IMR-90 (cell line): ENCODE results near the gene GALNT13.

Source experiments
- BHLHE40 ChIP-seq: fragments of 150-350 bp; IDR thresholded peaks from 2 replicates; pipeline ENCODE4 v1.6.1; 2016; ENCODE audit warnings: mild to moderate bottlenecking, low read depth, low read length
- CEBPB ChIP-seq: IDR thresholded peaks from 2 replicates; pipeline ENCODE4 v1.6.1; 2012; ENCODE audit warnings: low read depth, low read length, improper control_type of control experiment
- CHD1 ChIP-seq: IDR thresholded peaks from 2 replicates; pipeline ENCODE4 v1.6.1; 2012; ENCODE audit warnings: low read depth, low read length, improper control_type of control experiment
- FOS ChIP-seq: fragments of 150-350 bp; IDR thresholded peaks from 2 replicates; pipeline ENCODE4 v1.6.1; 2016; ENCODE audit warnings: low read depth, low read length
- MAFK ChIP-seq: IDR thresholded peaks from 2 replicates; pipeline ENCODE4 v1.6.1; 2012; ENCODE audit warnings: low read depth, low read length, improper control_type of control experiment
- POLR2A ChIP-seq: IDR thresholded peaks from 2 replicates; pipeline ENCODE4 v1.6.1; 2012; ENCODE audit warnings: mild to moderate bottlenecking, low read depth, low read length
- RAD21 ChIP-seq: IDR thresholded peaks from 2 replicates; pipeline ENCODE4 v1.6.1; 2012; ENCODE audit warnings: low read length, improper control_type of control experiment
- RFX5 ChIP-seq: IDR thresholded peaks from 2 replicates; pipeline ENCODE4 v1.8.0; 2012; ENCODE audit warnings: low read depth, mild to moderate bottlenecking, low read length, moderate library complexity
- SMC3 ChIP-seq: fragments of 150-350 bp; IDR thresholded peaks from 2 replicates; pipeline ENCODE4 v1.6.1; 2016; ENCODE audit warnings: low read depth, mild to moderate bottlenecking, antibody characterized with exemption, low read length, moderate library complexity
- USF2 ChIP-seq: fragments of 150-350 bp; IDR thresholded peaks from 2 replicates; pipeline ENCODE4 v1.6.1; 2017; ENCODE audit warnings: mild to moderate bottlenecking, antibody characterized with exemption, low read length, low read depth
- TF ChIP-seq, protein P1 (sequence below): conservative IDR thresholded peaks from 2 replicates; pipeline ENCODE4 v1.5.1; 2012; ENCODE audit warnings: mild to moderate bottlenecking, low read depth, low read length, improper control_type of control experiment
- TF ChIP-seq, protein P2 (sequence below): fragments of 150-350 bp; IDR thresholded peaks from 2 replicates; pipeline ENCODE4 v1.6.1; 2016; ENCODE audit warnings: low read depth, mild to moderate bottlenecking, low read length, moderate library complexity, borderline replicate concordance

DNA sequence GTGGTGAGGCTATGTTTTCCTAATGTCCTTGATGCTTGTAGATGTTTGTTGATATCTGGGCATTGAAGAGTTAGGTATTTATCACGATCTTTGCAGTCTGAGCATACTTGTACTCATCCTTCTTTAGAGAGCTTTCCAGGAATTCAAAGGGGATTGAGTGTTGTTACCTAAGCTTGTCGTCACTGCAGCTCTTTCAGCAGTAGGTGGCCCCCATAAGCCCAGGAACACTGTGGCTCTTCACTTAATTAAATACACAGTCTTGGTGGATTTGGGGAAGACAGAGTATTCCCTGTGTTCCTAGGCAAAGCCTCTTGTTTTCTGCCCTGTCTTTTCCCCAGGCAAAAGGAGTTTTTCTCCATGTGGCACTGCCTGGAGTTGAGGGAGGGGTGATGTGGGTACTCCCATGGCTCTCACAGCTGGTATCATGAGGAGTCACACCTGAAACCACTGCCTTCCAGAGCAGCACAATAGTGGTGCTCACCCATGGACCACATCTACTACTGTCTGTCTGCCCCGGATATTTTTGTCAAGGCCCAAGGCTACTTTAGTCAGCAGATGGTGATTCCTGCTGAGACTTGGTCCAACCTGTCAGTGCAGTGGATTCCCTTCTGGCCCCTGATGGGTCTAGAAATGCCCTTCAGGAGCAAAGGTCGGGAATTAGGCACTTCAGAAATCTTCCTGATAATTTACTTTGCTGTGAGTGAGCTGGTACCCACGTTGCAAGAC is 95.7 kb downstream of the GALNT13 start:
- TF ChIP-seq POLR2A (no peak), RAD21 (no peak), USF2 (no peak), CHD1 (no peak), BHLHE40 (no peak), RFX5 (no peak), MAFK (no peak), CEBPB (no peak), SMC3 (no peak), FOS (no peak)
- TF ChIP-seq, protein P1, sequence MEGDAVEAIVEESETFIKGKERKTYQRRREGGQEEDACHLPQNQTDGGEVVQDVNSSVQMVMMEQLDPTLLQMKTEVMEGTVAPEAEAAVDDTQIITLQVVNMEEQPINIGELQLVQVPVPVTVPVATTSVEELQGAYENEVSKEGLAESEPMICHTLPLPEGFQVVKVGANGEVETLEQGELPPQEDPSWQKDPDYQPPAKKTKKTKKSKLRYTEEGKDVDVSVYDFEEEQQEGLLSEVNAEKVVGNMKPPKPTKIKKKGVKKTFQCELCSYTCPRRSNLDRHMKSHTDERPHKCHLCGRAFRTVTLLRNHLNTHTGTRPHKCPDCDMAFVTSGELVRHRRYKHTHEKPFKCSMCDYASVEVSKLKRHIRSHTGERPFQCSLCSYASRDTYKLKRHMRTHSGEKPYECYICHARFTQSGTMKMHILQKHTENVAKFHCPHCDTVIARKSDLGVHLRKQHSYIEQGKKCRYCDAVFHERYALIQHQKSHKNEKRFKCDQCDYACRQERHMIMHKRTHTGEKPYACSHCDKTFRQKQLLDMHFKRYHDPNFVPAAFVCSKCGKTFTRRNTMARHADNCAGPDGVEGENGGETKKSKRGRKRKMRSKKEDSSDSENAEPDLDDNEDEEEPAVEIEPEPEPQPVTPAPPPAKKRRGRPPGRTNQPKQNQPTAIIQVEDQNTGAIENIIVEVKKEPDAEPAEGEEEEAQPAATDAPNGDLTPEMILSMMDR: no peak
- TF ChIP-seq, protein P2, sequence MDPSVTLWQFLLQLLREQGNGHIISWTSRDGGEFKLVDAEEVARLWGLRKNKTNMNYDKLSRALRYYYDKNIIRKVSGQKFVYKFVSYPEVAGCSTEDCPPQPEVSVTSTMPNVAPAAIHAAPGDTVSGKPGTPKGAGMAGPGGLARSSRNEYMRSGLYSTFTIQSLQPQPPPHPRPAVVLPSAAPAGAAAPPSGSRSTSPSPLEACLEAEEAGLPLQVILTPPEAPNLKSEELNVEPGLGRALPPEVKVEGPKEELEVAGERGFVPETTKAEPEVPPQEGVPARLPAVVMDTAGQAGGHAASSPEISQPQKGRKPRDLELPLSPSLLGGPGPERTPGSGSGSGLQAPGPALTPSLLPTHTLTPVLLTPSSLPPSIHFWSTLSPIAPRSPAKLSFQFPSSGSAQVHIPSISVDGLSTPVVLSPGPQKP: no peak
